Measurements from ENCODE around the gene PEPD.
A peak's percentile ranks its signal among the peaks of the same experiment; 100 is the strongest.

PEPD gene

DNA sequence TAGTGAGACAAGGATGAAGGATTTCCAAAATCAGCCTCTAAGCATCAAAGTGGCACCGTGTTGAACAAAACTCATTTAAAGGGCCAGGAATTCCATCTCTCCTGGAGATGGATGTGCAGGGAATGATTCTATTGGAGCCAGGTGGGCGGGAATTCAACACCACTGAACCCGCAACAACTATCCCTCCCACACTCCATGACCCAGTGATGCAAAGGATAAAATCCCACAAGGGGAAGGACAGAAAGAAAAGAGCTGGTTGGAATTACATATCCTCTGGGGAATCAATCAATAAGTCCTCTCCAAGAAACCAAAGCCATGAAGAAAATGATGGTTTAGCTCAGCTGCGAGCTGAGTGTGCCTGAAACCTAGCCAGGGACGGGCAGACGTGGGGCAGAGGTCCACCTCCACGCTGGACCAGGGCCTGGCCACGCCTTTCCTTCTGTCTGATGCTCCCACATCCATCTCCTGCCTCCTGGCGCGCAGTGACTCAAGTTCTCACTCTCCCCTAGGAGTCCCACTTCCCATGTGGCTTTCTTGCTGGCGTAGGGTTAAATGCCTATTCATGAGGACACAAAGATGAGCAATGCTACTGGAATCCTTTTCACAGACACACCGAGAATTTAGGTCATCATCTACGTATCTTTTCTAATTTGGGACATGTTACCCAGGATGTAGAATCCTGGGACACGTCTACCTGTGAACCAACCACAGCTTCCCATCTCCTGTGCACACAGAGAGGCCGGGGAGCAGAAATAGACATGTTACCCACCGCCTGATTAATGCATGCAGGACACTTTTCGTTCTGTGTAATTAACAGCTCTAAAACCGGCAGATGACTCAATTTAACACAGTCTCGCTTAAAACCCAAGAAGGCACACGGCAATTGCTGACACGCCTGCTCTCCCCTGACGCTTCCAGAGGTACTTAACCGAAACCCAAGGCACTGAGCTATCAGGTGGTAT is 48.6 kb downstream of the PEPD start:
- Histone ChIP-seq H3K4me3 (no peak overlapping the region), H3K36me3 (peaks cover 10 to 55% (median 25%) of the 10 kb centered on the region in 3 donors), H3K27me3 (no peaks in the 10 kb centered on the region), H3K27ac (no peak overlapping the region), H3K9me3 (no peaks in the 10 kb centered on the region), H3K4me1 (no peaks in the 10 kb centered on the region)
- DNase-seq, result peak in 1 of 2 donors; percentile 28
- TF ChIP-seq, protein P1, sequence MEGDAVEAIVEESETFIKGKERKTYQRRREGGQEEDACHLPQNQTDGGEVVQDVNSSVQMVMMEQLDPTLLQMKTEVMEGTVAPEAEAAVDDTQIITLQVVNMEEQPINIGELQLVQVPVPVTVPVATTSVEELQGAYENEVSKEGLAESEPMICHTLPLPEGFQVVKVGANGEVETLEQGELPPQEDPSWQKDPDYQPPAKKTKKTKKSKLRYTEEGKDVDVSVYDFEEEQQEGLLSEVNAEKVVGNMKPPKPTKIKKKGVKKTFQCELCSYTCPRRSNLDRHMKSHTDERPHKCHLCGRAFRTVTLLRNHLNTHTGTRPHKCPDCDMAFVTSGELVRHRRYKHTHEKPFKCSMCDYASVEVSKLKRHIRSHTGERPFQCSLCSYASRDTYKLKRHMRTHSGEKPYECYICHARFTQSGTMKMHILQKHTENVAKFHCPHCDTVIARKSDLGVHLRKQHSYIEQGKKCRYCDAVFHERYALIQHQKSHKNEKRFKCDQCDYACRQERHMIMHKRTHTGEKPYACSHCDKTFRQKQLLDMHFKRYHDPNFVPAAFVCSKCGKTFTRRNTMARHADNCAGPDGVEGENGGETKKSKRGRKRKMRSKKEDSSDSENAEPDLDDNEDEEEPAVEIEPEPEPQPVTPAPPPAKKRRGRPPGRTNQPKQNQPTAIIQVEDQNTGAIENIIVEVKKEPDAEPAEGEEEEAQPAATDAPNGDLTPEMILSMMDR (IDR thresholded peaks at IDR 0.05), result no peak
- intact Hi-C loops (cut with DNase I; ENCODE audit: low total_unique reads), result no loop called here

- intact Hi-C loops (cut with DNase I; ENCODE audit: low total_unique reads), result no loop called here
- TF ChIP-seq, protein P1 (IDR thresholded peaks at IDR 0.05), result no peak
Observed at GRCh38 chr19:33472226-33472625, 49.4 kb downstream of the PEPD start.

DNA sequence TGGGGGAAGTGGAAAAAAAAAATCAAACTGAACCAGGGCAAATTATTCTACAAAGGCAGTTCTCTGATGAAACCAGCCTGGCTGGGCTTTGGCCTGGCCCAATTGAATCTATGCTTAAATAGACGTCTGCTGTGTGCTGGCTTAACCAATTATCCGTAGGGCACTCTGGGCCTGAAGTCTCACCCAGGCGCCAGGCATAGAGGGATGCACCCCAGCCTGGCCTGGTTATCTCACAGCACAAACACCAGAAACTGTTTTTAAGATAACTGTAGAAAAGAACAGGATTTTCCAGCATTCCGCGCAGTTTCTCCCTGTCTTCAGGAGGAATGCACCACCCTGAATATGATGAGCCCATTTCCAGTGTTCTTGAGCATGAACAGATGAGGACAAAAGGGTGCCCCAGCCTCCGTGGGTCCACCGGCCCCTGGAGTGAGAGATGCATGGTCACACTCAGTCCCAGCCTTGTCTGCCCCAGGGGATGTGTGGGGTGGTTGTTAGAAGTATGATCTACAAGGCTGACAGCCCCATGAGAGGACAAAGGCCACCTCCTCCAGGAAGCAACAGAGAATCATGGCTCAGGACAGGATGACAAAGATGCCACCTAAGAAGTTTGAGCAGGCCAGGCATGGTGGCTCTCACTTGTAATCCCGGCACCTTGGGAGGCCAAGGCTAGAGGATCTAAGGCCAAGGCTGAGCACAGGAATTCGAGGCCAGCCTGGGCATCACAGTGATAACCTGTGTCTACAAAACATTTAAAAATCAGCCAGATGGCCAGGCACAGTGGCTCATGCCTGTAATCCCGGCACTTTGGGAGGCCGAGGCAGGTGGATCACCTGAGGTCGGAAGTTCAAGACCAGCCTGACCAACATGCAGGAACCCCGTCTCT is 50.2 kb downstream of the PEPD start:
- H3K27me3 ChIP-seq, result no peaks in the 10 kb centered on the region
- TF ChIP-seq, protein P1 (IDR thresholded peaks at IDR 0.05), result no peak
- H3K9me3 ChIP-seq, result no peaks in the 10 kb centered on the region
- peaks cover 0 to 38% (median 10%) of the 10 kb centered on the region in 3 donors for H3K36me3 ChIP-seq
- intact Hi-C loops (cut with DNase I; ENCODE audit: low total_unique reads), result no loop called here
- H3K27ac ChIP-seq, result no peak overlapping the region
- DNase-seq, result peak in 1 of 2 donors; percentile 29
- no peaks in the 10 kb centered on the region for H3K4me1 ChIP-seq
- H3K4me3 ChIP-seq, result no peak overlapping the region

More at GRCh38 chr19:33472226-33472625, 49.4 kb downstream of the PEPD start:
- Histone ChIP-seq H3K27ac (no peak overlapping the region), H3K9me3 (no peaks in the 10 kb centered on the region), H3K36me3 (peaks cover 2 to 47% (median 18%) of the 10 kb centered on the region in 3 donors), H3K4me1 (no peaks in the 10 kb centered on the region), H3K27me3 (no peaks in the 10 kb centered on the region), H3K4me3 (no peak overlapping the region)
- DNase-seq, result no peak

DNA sequence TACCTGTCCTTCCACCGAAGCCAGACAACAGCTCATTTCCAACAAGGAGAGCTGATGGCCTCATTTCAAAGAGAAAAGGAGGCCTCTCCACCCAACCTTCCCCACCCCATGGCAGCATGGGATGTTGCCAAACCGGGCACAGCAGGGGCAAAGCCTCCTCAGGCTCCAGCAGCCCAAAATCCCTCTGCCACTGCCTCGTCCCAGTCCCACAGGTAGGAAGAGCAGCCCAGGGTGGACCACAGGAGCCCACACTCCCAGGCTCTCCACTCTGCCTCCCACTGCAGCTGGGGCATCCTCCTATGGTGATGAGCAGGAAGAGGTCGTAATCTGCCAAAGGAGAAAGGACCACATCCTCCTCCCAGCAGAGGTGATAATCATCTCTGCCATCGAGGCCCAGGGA is 50.9 kb downstream of the PEPD start:
- Histone ChIP-seq H3K4me1 (no peaks in the 10 kb centered on the region), H3K36me3 (peaks cover 0 to 32% (median 7%) of the 10 kb centered on the region in 3 donors), H3K27ac (no peak overlapping the region), H3K4me3 (no peak overlapping the region), H3K9me3 (no peaks in the 10 kb centered on the region), H3K27me3 (no peaks in the 10 kb centered on the region)
- peak in 1 of 2 donors; percentile 42 for DNase-seq
- TF ChIP-seq, protein P1 (IDR thresholded peaks at IDR 0.05), result no peak
- intact Hi-C loops (cut with DNase I; ENCODE audit: low total_unique reads), result no loop called here

- no peaks in the 10 kb centered on the region for H3K4me1 ChIP-seq
- DNase-seq, result peak in 1 of 2 donors; percentile 51
- H3K27me3 ChIP-seq, result no peaks in the 10 kb centered on the region
- intact Hi-C loops (cut with DNase I; ENCODE audit: low total_unique reads), result no loop called here
- no peaks in the 10 kb centered on the region for H3K9me3 ChIP-seq
- H3K4me3 ChIP-seq, result no peak overlapping the region
- H3K27ac ChIP-seq, result no peak overlapping the region
- TF ChIP-seq, protein P1 (IDR thresholded peaks at IDR 0.05), result no peak
- H3K36me3 ChIP-seq, result peaks cover 0 to 25% (median 0%) of the 10 kb centered on the region in 3 donors
Observed at GRCh38 chr19:33470040-33470330, 51.6 kb downstream of the PEPD start.
